HEK293 (cell line): ENCODE measurements around the gene VSTM2B.

Source experiments
- CTCF ChIA-PET: fragments of 350-600 bp; formaldehyde crosslinking; extraction: SDS; loops from one replicate; lab custom pipeline; 2021; ENCODE audit warnings: antibody characterized with exemption; lab: Yijun Ruan, JAX
- POLR2A ChIA-PET: fragments of 300-600 bp; formaldehyde crosslinking; extraction: SDS; loops from one replicate; lab custom pipeline; 2020; ENCODE audit warnings: antibody characterized with exemption, inconsistent platforms; lab: Yijun Ruan, JAX
- H3K27ac ChIP-seq: fragments of 200-500 bp; sonication (Bioruptor generic); 2 replicates; pipeline ENCODE4 v1.5.1; 2014; ENCODE audit warnings: low read depth, low read length, control low read depth, inconsistent platforms; ENCODE audit errors: extremely low read depth
- H3K36me3 ChIP-seq, 2 experiments: fragments of 200-500 bp in 1 of 2; sonication (Bioruptor generic) in 1 of 2; 1 replicate in 1 of 2; 2 replicates in 1 of 2; pipeline ENCODE4 v1.5.1; 2014 to 2017; ENCODE audit warnings: inconsistent platforms in 2 of 2, low read length in 2 of 2; ENCODE audit not compliant: control insufficient read depth in 2 of 2, insufficient read depth in 1 of 2
- H3K4me1 ChIP-seq: fragments of 200-500 bp; sonication (Bioruptor generic); 2 replicates; pipeline ENCODE4 v1.5.1; 2014; ENCODE audit warnings: mild to moderate bottlenecking, low read length, inconsistent platforms; ENCODE audit not compliant: control insufficient read depth, insufficient read depth
- H3K4me3 ChIP-seq: 2 replicates; pipeline ENCODE4 v1.5.1; 2011; ENCODE audit warnings: low read depth, mild to moderate bottlenecking, control low read depth, low read length, moderate library complexity
- H3K9me3 ChIP-seq: fragments of 200-500 bp; sonication (Bioruptor generic); 2 replicates; pipeline ENCODE4 v1.5.1; 2014; ENCODE audit warnings: low read depth, low read length, inconsistent platforms; ENCODE audit not compliant: control insufficient read depth, insufficient read depth
- CTCF ChIP-seq: fragments of 450-650 bp; formaldehyde crosslinking; IDR thresholded peaks from 2 replicates; pipeline ENCODE4 v1.5.1; 2016; ENCODE audit warnings: missing biosample characterization, missing genetic modification characterization
- EGR2 ChIP-seq: fragments of 450-650 bp; formaldehyde crosslinking; IDR thresholded peaks from 2 replicates; pipeline ENCODE4 v1.5.1; 2016; ENCODE audit warnings: low read depth, missing biosample characterization, missing genetic modification characterization
- GLIS2 ChIP-seq: fragments of 450-650 bp; formaldehyde crosslinking; IDR thresholded peaks from 2 replicates; pipeline ENCODE4 v1.5.1; 2016; ENCODE audit warnings: missing biosample characterization, missing genetic modification characterization
- MYNN ChIP-seq: fragments of 450-650 bp; formaldehyde crosslinking; IDR thresholded peaks from 2 replicates; pipeline ENCODE4 v1.5.1; 2016; ENCODE audit warnings: missing biosample characterization, missing genetic modification characterization, borderline replicate concordance
- YY1 ChIP-seq: fragments of 450-650 bp; formaldehyde crosslinking; IDR thresholded peaks from 2 replicates; pipeline ENCODE4 v1.5.1; 2018; ENCODE audit warnings: missing biosample characterization, missing genetic modification characterization
- ZIC2 ChIP-seq: fragments of 450-650 bp; formaldehyde crosslinking; IDR thresholded peaks from 2 replicates; pipeline ENCODE4 v1.5.1; 2016; ENCODE audit warnings: missing biosample characterization, missing genetic modification characterization
- ZNF148 ChIP-seq: fragments of 450-650 bp; formaldehyde crosslinking; IDR thresholded peaks from 2 replicates; pipeline ENCODE4 v1.5.0; 2017; ENCODE audit warnings: missing biosample characterization, missing genetic modification characterization, borderline replicate concordance
- ZNF274 ChIP-seq, 2 experiments: fragments of 200-500 bp in 1 of 2; fragments of 450-650 bp in 1 of 2; sonication (Bioruptor generic) in 1 of 2; formaldehyde crosslinking in 1 of 2; IDR thresholded peaks; 2 replicates each; pipeline versions ENCODE4 v1.5.1 to v1.6.1; 2014 to 2016; ENCODE audit warnings: borderline replicate concordance in 1 of 2, inconsistent platforms in 1 of 2, low read length in 1 of 2, missing biosample characterization in 1 of 2, missing genetic modification characterization in 1 of 2
- ZNF280C ChIP-seq: fragments of 450-650 bp; formaldehyde crosslinking; IDR thresholded peaks from 2 replicates; pipeline ENCODE4 v1.5.1; 2016; ENCODE audit warnings: missing biosample characterization, missing genetic modification characterization
- ZNF341 ChIP-seq: fragments of 450-650 bp; formaldehyde crosslinking; IDR thresholded peaks from 2 replicates; pipeline ENCODE4; 2016; ENCODE audit warnings: low read depth, missing biosample characterization, missing genetic modification characterization
- ZNF398 ChIP-seq: fragments of 450-650 bp; formaldehyde crosslinking; IDR thresholded peaks from 2 replicates; pipeline ENCODE4 v1.5.1; 2017; ENCODE audit warnings: missing biosample characterization, missing genetic modification characterization
- ZNF530 ChIP-seq: fragments of 450-650 bp; formaldehyde crosslinking; IDR thresholded peaks from 2 replicates; pipeline ENCODE4 v1.5.1; 2016; ENCODE audit warnings: low read depth, missing biosample characterization, missing genetic modification characterization
- ZNF624 ChIP-seq: fragments of 450-650 bp; formaldehyde crosslinking; IDR thresholded peaks from 2 replicates; pipeline ENCODE4 v1.5.1; 2017; ENCODE audit warnings: missing biosample characterization, missing genetic modification characterization
- ZNF76 ChIP-seq: fragments of 450-650 bp; formaldehyde crosslinking; IDR thresholded peaks from 2 replicates; pipeline ENCODE4; 2016; ENCODE audit warnings: low read depth, missing biosample characterization, missing genetic modification characterization, borderline replicate concordance
- ZNF791 ChIP-seq: fragments of 450-650 bp; formaldehyde crosslinking; IDR thresholded peaks from 2 replicates; pipeline ENCODE4 v1.5.1; 2016; ENCODE audit warnings: missing biosample characterization, missing genetic modification characterization
- ZNF830 ChIP-seq: fragments of 450-650 bp; IDR thresholded peaks from 2 replicates; pipeline ENCODE4 v1.5.0; 2018; ENCODE audit warnings: missing biosample characterization, missing genetic modification characterization, low read depth, mild to moderate bottlenecking, moderate library complexity
- ZNF837 ChIP-seq: fragments of 450-650 bp; formaldehyde crosslinking; IDR thresholded peaks from 2 replicates; pipeline ENCODE4 v1.5.1; 2016; ENCODE audit warnings: missing biosample characterization, missing genetic modification characterization
- ZSCAN18 ChIP-seq: fragments of 450-650 bp; formaldehyde crosslinking; IDR thresholded peaks from 2 replicates; pipeline ENCODE4 v1.5.1; 2016; ENCODE audit warnings: missing biosample characterization, missing genetic modification characterization
- TF ChIP-seq, protein P1 (sequence below): fragments of 450-650 bp; formaldehyde crosslinking; IDR thresholded peaks from 2 replicates; pipeline ENCODE4 v1.5.1; 2017; ENCODE audit warnings: missing biosample characterization, missing genetic modification characterization
- TF ChIP-seq, protein P2 (sequence below): fragments of 450-650 bp; formaldehyde crosslinking; IDR thresholded peaks from 2 replicates; pipeline ENCODE4 v1.5.1; 2016; ENCODE audit warnings: missing biosample characterization, missing genetic modification characterization

VSTM2B gene

DNA sequence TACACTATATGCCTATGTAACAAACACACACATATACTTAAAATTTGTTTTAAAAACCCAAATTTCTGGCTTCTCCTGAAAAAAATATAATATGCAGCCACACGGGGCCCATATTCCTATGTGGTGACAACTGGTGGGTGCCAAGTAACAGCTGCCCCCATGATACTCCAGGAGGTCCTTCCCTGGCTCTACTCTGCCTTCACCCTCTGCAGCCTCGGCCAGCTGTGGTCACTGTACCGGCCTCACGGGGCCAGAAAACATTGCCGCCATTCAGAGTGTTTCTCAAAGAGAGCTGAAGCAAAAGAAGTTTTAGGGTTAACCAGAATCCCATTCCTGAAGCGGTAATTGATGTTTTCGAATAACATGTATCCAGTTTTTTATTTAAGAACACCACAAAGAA, 47.7 kb downstream of the VSTM2B start:
- CTCF ChIA-PET: interaction anchor here (2.1 kb wide), 1 partner anchor 37 kb away, joined by 6 read pairs; no protein-coding TSS in a partner anchor

More for the DNA sequence above, 47.7 kb downstream of the VSTM2B start:
- POLR2A ChIA-PET: interaction anchor here (1.5 kb wide), 1 partner anchor 10 kb away, joined by 4 read pairs; no protein-coding TSS in a partner anchor
- Histone ChIP-seq H3K4me3 (no peak overlapping the region), H3K36me3 (no peaks in the 10 kb centered on the region; a peak in 1 of 3 replicates), H3K9me3 (no peaks in the 10 kb centered on the region; the same call in 1 of the 2 replicates), H3K27ac (no peak overlapping the region), H3K4me1 (peaks cover 25% of the 10 kb centered on the region)
- no peak for TF ChIP-seq EGR2 (tag by site-specific recombination)
- TF ChIP-seq ZNF148 (tag by site-specific recombination): no peak
- no peak for TF ChIP-seq CTCF (tag by site-specific recombination)
- TF ChIP-seq ZNF624: no peak
- no peak for TF ChIP-seq ZNF837 (tag by site-specific recombination)
- TF ChIP-seq ZIC2 (tag by site-specific recombination): no peak
- TF ChIP-seq ZNF341: no peak
- no peak for TF ChIP-seq ZNF791 (tag by site-specific recombination)
- TF ChIP-seq MYNN (tag by site-specific recombination): no peak
- no peak for TF ChIP-seq YY1 (tag by site-specific recombination)
- TF ChIP-seq ZNF398 (tag by site-specific recombination): no peak
- no peak for TF ChIP-seq ZNF830 (tag by site-specific recombination)
- no peak for TF ChIP-seq ZNF280C
- TF ChIP-seq, protein P1, sequence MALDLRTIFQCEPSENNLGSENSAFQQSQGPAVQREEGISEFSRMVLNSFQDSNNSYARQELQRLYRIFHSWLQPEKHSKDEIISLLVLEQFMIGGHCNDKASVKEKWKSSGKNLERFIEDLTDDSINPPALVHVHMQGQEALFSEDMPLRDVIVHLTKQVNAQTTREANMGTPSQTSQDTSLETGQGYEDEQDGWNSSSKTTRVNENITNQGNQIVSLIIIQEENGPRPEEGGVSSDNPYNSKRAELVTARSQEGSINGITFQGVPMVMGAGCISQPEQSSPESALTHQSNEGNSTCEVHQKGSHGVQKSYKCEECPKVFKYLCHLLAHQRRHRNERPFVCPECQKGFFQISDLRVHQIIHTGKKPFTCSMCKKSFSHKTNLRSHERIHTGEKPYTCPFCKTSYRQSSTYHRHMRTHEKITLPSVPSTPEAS: no peak
- no peak for TF ChIP-seq ZNF530 (tag by site-specific recombination)
- TF ChIP-seq, protein P2, sequence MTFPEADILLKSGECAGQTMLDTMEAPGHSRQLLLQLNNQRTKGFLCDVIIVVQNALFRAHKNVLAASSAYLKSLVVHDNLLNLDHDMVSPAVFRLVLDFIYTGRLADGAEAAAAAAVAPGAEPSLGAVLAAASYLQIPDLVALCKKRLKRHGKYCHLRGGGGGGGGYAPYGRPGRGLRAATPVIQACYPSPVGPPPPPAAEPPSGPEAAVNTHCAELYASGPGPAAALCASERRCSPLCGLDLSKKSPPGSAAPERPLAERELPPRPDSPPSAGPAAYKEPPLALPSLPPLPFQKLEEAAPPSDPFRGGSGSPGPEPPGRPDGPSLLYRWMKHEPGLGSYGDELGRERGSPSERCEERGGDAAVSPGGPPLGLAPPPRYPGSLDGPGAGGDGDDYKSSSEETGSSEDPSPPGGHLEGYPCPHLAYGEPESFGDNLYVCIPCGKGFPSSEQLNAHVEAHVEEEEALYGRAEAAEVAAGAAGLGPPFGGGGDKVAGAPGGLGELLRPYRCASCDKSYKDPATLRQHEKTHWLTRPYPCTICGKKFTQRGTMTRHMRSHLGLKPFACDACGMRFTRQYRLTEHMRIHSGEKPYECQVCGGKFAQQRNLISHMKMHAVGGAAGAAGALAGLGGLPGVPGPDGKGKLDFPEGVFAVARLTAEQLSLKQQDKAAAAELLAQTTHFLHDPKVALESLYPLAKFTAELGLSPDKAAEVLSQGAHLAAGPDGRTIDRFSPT (tag by site-specific recombination): no peak
- TF ChIP-seq ZNF76 (tag by site-specific recombination): no peak
- no peak for TF ChIP-seq ZSCAN18 (tag by site-specific recombination)
- no peak for TF ChIP-seq GLIS2 (tag by site-specific recombination)
- TF ChIP-seq ZNF274 (IDR thresholded peaks at IDR 0.05; ENCODE audit: low read length): no peak
- TF ChIP-seq ZNF274 (tag by site-specific recombination; IDR thresholded peaks at IDR 0.05; ENCODE audit: borderline replicate concordance): no peak
